K562 (cell line): Measurements from ENCODE around the gene IGF1R. TPM values are rescaled to one million over a fixed set of nuclear protein-coding genes. Genes with fewer than 3 reads are reported as not detected.

Source experiments
- ATAC-seq: fragments of 200-7000 bp; cut with Tn5 transposase; 3 replicates; pipeline ENCODE4 v1.9.1; 2020; ENCODE audit warnings: moderate library complexity
- BruUV-seq: library from RNA; stranded (reverse); fragments of 400-500 nt; replicated peaks from 2 replicates; lab custom pipeline; 2021; lab: Mats Ljungman, UMichigan
- CTCF ChIA-PET: fragments of 300-600 bp; formaldehyde crosslinking; extraction: SDS; loops from one replicate; lab custom pipeline; 2021; ENCODE audit warnings: low intra/inter-chr PET ratio; lab: Yijun Ruan, JAX
- POLR2A ChIA-PET: fragments of 300-600, 350-650 bp; sonication (Branson Sonifier 250); formaldehyde crosslinking; extraction: SDS; loops from one replicate; lab custom pipeline; 2021; ENCODE audit warnings: antibody characterized with exemption, inconsistent platforms; lab: Yijun Ruan, JAX
- DNase-seq, 4 experiments: peaks; one replicate each; pipeline versions ENCODE4 v3.0.0 to v3.0.0-alpha.2; 2011 to 2018; ENCODE audit warnings: low spot score in 3 of 4, mixed read lengths in 3 of 4; ENCODE audit errors: extremely low read depth in 1 of 4
- FAIRE-seq: peaks from 2 replicates; lab custom pipeline; 2011; peaks lifted over from hg19 to GRCh38; lab: Jason Lieb, UNC
- H2AFZ ChIP-seq: 2 replicates; pipeline ENCODE4 v1.6.0; 2011; ENCODE audit warnings: low read depth, low read length, control low read depth, inconsistent platforms
- H3K27ac ChIP-seq: fragments of 200-600 bp; 3 replicates; pipeline ENCODE4 v1.8.0; 2011; ENCODE audit warnings: low read depth, mild to moderate bottlenecking, control low read depth, inconsistent platforms, low read length, moderate library complexity, mixed read lengths; ENCODE audit errors: extremely low read depth
- H3K27me3 ChIP-seq, 2 experiments: fragments of 300-600 bp in 1 of 2; 2 replicates in 1 of 2; 3 replicates in 1 of 2; pipeline versions ENCODE4 v1.6.0 to v1.8.0; 2011; ENCODE audit warnings: inconsistent platforms in 2 of 2, low read length in 2 of 2, mild to moderate bottlenecking in 1 of 2, mixed read lengths in 1 of 2, moderate library complexity in 1 of 2; ENCODE audit not compliant: control insufficient read depth in 2 of 2, insufficient read depth in 2 of 2
- H3K36me3 ChIP-seq: fragments of 300-600 bp; 3 replicates; pipeline ENCODE4 v1.8.0; 2011; ENCODE audit warnings: mild to moderate bottlenecking, low read length, inconsistent platforms; ENCODE audit not compliant: control insufficient read depth, insufficient read depth
- H3K4me1 ChIP-seq, 2 experiments: fragments of 200-600 bp in 1 of 2; replicated peaks in 1 of 2; 2 replicates in 1 of 2; 3 replicates in 1 of 2; pipeline versions ENCODE4 v1.5.1 to v1.8.0; 2011; ENCODE audit warnings: inconsistent platforms in 2 of 2, low read length in 2 of 2, mild to moderate bottlenecking in 1 of 2, mixed read lengths in 1 of 2, moderate library complexity in 1 of 2; ENCODE audit not compliant: control insufficient read depth in 2 of 2, insufficient read depth in 2 of 2
- H3K4me2 ChIP-seq: 2 replicates; pipeline ENCODE4 v1.6.1; 2011; ENCODE audit warnings: low read length, control low read depth, inconsistent platforms, mixed read lengths; ENCODE audit not compliant: insufficient read depth
- H3K4me3 ChIP-seq: fragments of 200-600 bp; sonication (generic), shearing (Covaris generic); 2 replicates; pipeline ENCODE4 v1.5.1; 2016; ENCODE audit warnings: control low read depth, inconsistent platforms
- H3K79me2 ChIP-seq: fragments of 200-600 bp; 3 replicates; pipeline ENCODE4 v1.8.0; 2011; ENCODE audit warnings: low read length, inconsistent platforms; ENCODE audit not compliant: control insufficient read depth, insufficient read depth
- H3K9ac ChIP-seq, 2 experiments: 2 replicates each; pipeline versions ENCODE4 v1.6.0 to v1.6.1; 2011; ENCODE audit warnings: low read depth in 2 of 2, low read length in 2 of 2, control low read depth in 1 of 2, inconsistent platforms in 1 of 2, mild to moderate bottlenecking in 1 of 2, mixed read lengths in 1 of 2; ENCODE audit not compliant: insufficient read depth in 1 of 2
- H3K9me1 ChIP-seq: one replicate; pipeline ENCODE4 v1.6.0; 2011; ENCODE audit warnings: inconsistent platforms, mild to moderate bottlenecking, low read length, moderate library complexity; ENCODE audit not compliant: control insufficient read depth, insufficient read depth
- H3K9me3 ChIP-seq: replicated peaks from 2 replicates; pipeline ENCODE4 v1.5.1; 2011; ENCODE audit warnings: low read depth, low read length, inconsistent platforms; ENCODE audit not compliant: control insufficient read depth, insufficient read depth
- H4K20me1 ChIP-seq: replicated peaks from 2 replicates; pipeline ENCODE4 v1.6.1; 2011; ENCODE audit warnings: low read length, inconsistent platforms, mixed read lengths; ENCODE audit not compliant: control insufficient read depth, insufficient read depth
- ELK1 ChIP-seq: sonication (generic); formaldehyde crosslinking; IDR thresholded peaks from 2 replicates; pipeline ENCODE4 v1.8.1; 2022; ENCODE audit warnings: missing genetic modification reagents
- ETV5 ChIP-seq: sonication (generic); formaldehyde crosslinking; IDR thresholded peaks from 2 replicates; pipeline ENCODE4 v1.4.0; 2020; ENCODE audit warnings: low read depth, mild to moderate bottlenecking, missing genetic modification reagents
- HOMEZ ChIP-seq: fragments of 250-450 bp; sonication (Bioruptor Pico); IDR thresholded peaks from 2 replicates; pipeline ENCODE4 v1.4.0; 2020; ENCODE audit warnings: mild to moderate bottlenecking, moderate library complexity
- NCOA4 ChIP-seq: fragments of 450-650 bp; IDR thresholded peaks from 2 replicates; pipeline ENCODE4 v1.6.1; 2018; ENCODE audit warnings: mild to moderate bottlenecking; ENCODE audit not compliant: partially characterized antibody
- U2AF1 ChIP-seq: fragments of 200-400 bp; formaldehyde crosslinking; optimal IDR thresholded peaks from 2 replicates; pipeline ENCODE3; 2017; ENCODE audit warnings: mild to moderate bottlenecking, low read depth, low read length, moderate library complexity
- ZNF780A ChIP-seq: fragments of 250-450 bp; sonication (Bioruptor Pico); IDR thresholded peaks from 2 replicates; pipeline ENCODE4 v1.5.0; 2021; ENCODE audit warnings: mild to moderate bottlenecking
- WGBS: fragments of 100-300 bp; shearing (Covaris generic); methylation state at CpG from one replicate; pipeline ENCODE4 v1.1.6; 2016; ENCODE audit warnings: low coverage, mixed read lengths; ENCODE audit not compliant: insufficient coverage; ENCODE audit errors: missing lambda C conversion rate; 5-methylcytosine and 5-hydroxymethylcytosine counted together
- in situ Hi-C: fragments of 300-500 bp; cut with MboI; formaldehyde crosslinking; loops from 4 replicates; pipeline ENCODE4 v1.15.0; 2018; ENCODE audit warnings: inconsistent platforms, mixed read lengths
- intact Hi-C: fragments of 100-400 bp; cut with micrococcal nuclease; formaldehyde crosslinking; loops from 2 replicates; pipeline ENCODE4 v1.14.2; 2022
- polyA plus RNA-seq, 8 experiments: library from polyadenylated mRNA; depleted of rRNA in 4 of 8; stranded (reverse) in 5 of 8; unstranded in 3 of 8; fragments of >200 nt; fragmentation: Nextera tagmentation in 2 of 8; fragmentation: Illumina TruSeq in 1 of 8; extraction: Ambion mirVana in 2 of 8; extraction: Trizol in 1 of 8; gene quantifications; 2 replicates each; pipeline versions ENCODE4 v1.2.1 to v1.2.3, GENCODE V29; 2011 to 2014; ENCODE audit warnings: inconsistent platforms in 1 of 8, missing spikeins in 1 of 8
- total RNA-seq, 7 experiments: library from RNA; depleted of rRNA in 6 of 7; stranded (reverse); fragments of >200 nt in 6 of 7; fragmentation: Illumina TruSeq in 2 of 7; extraction: Trizol in 2 of 7; gene quantifications; 2 replicates each; pipeline versions ENCODE4 v1.2.1 to v1.2.3, GENCODE V29; 2011 to 2021; ENCODE audit warnings: low replicate concordance in 1 of 7

The IGF1R gene
- total and polyA plus RNA-seq, 9 of the 15 experiments (the other 6 are each of a cell fraction or from before 2014, with no cell fraction given), result 0.35 to 8.0 (median 1.6) TPM

- CTCF ChIA-PET, result no interaction called here
These were observed 235.1 kb downstream of the IGF1R start for GRCh38 chr15:98883478-98883877.

More at GRCh38 chr15:98883478-98883877, 235.1 kb downstream of the IGF1R start:
- no peak for TF ChIP-seq NCOA4
- no peak for TF ChIP-seq ELK1 (CRISPR knock-in tag)
- TF ChIP-seq ETV5 (CRISPR knock-in tag), result no peak
- TF ChIP-seq ZNF780A, result no peak
- TF ChIP-seq HOMEZ, result no peak
- TF ChIP-seq U2AF1, result no peak
- ATAC-seq (no peak), FAIRE-seq (no peak), DNase-seq (no peak)
- H3K27ac ChIP-seq, result no peak overlapping the region
- peaks cover 39% of the 10 kb centered on the region for H4K20me1 ChIP-seq
- no peak overlapping the region for H2AFZ ChIP-seq
- no TSS peak for BruUV-seq
- intact Hi-C loops, result loop anchor here (10.0 kb wide), 3 partner anchors 109 to 439 kb away; no protein-coding TSS in a partner anchor
- no peaks in the 10 kb centered on the region for H3K9me1 ChIP-seq
- H3K79me2 ChIP-seq, result no peaks in the 10 kb centered on the region
- no peak overlapping the region for H3K4me3 ChIP-seq
- no peaks in the 10 kb centered on the region; a peak in 1 of 5 replicates for H3K4me1 ChIP-seq
- H3K27me3 ChIP-seq, result peaks cover 13 to 40% of the 10 kb centered on the region in 2 experiments; a peak in 4 of 5 replicates
- H3K9me3 ChIP-seq, result no peaks in the 10 kb centered on the region
- POLR2A ChIA-PET, result no interaction called here
- H3K36me3 ChIP-seq, result no peaks in the 10 kb centered on the region
- no peak overlapping the region for H3K9ac ChIP-seq
- no peak overlapping the region for H3K4me2 ChIP-seq
- 0% methylated on average over 11 of the region's 11 CpGs for WGBS
- in situ Hi-C loops, result no loop called here
